ENCODE data around the gene GNPTG. TPM values are rescaled to one million over a fixed set of nuclear protein-coding genes. Genes with fewer than 3 reads are reported as not detected.
A peak's percentile ranks its signal among the peaks of the same experiment; 100 is the strongest.

Gene GNPTG
- total and polyA plus RNA-seq, 2 of the 13 experiments (the other 11 are each of a cell fraction or from before 2014, with no cell fraction given) = 22.7 to 71.1 TPM

- TF ChIP-seq, protein P1, sequence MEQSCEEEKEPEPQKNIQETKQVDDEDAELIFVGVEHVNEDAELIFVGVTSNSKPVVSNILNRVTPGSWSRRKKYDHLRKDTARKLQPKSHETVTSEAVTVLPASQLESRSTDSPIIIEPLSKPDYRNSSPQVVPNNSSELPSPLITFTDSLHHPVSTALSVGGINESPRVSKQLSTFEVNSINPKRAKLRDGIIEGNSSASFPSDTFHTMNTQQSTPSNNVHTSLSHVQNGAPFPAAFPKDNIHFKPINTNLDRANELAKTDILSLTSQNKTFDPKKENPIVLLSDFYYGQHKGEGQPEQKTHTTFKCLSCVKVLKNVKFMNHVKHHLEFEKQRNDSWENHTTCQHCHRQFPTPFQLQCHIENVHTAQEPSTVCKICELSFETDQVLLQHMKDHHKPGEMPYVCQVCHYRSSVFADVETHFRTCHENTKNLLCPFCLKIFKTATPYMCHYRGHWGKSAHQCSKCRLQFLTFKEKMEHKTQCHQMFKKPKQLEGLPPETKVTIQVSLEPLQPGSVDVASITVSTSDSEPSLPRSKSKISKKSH (CRISPR knock-in tag; IDR thresholded peaks at IDR 0.05; ENCODE audit: borderline replicate concordance) = 0 out of 2 replicates have a peak, but pooled peaks have one; percentile 30
- TF ChIP-seq ZNF543 (CRISPR knock-in tag; IDR thresholded peaks at IDR 0.05) = no peak
- no peak for TF ChIP-seq CENPX (CRISPR knock-in tag; IDR thresholded peaks at IDR 0.05)
- no peak for TF ChIP-seq TCF7L2 (IDR thresholded peaks at IDR 0.05; ENCODE audit: low read depth, low read length)
- no peak for TF ChIP-seq MYC (CRISPR knock-in tag; IDR thresholded peaks at IDR 0.05; ENCODE audit: borderline replicate concordance)
- no peak for TF ChIP-seq ZNF234 (CRISPR knock-in tag; conservative IDR thresholded peaks at IDR 0.05)
- no peak for TF ChIP-seq ZBTB7A (CRISPR knock-in tag; IDR thresholded peaks at IDR 0.05)
- TF ChIP-seq ZSCAN29 (CRISPR knock-in tag; conservative IDR thresholded peaks at IDR 0.05) = no peak
- TF ChIP-seq TAF1 (CRISPR knock-in tag; IDR thresholded peaks at IDR 0.05) = no peak
- no peak for TF ChIP-seq PTBP1 (IDR thresholded peaks at IDR 0.05; ENCODE audit: low read depth, low read length, poor library complexity, severe bottlenecking)
- TF ChIP-seq TBX2 (CRISPR knock-in tag; IDR thresholded peaks at IDR 0.05; ENCODE audit: borderline replicate concordance) = 0 out of 2 replicates have a peak, but pooled peaks have one; percentile 20
- TF ChIP-seq SCMH1 (CRISPR knock-in tag; IDR thresholded peaks at IDR 0.05; ENCODE audit: borderline replicate concordance) = no peak
- TF ChIP-seq ZNF737 (CRISPR knock-in tag; IDR thresholded peaks at IDR 0.05; ENCODE audit: borderline replicate concordance) = no peak
- TF ChIP-seq PPARG (CRISPR knock-in tag; conservative IDR thresholded peaks at IDR 0.05) = no peak
- no peak for TF ChIP-seq ZNF878 (CRISPR knock-in tag; IDR thresholded peaks at IDR 0.05)
- TF ChIP-seq ZNF296 (CRISPR knock-in tag; conservative IDR thresholded peaks at IDR 0.05) = no peak
- TF ChIP-seq FLYWCH1 (CRISPR knock-in tag; IDR thresholded peaks at IDR 0.05) = no peak
- TF ChIP-seq ZNF607 (CRISPR knock-in tag; IDR thresholded peaks at IDR 0.05; ENCODE audit: borderline replicate concordance) = no peak
- TF ChIP-seq THAP7 (CRISPR knock-in tag; IDR thresholded peaks at IDR 0.05) = no peak
- peak; percentile 47; the same call in 1 of the 2 replicates for TF ChIP-seq KDM2A (CRISPR knock-in tag; IDR thresholded peaks at IDR 0.05; ENCODE audit: borderline replicate concordance, low read depth)
- no peak for TF ChIP-seq SRF (IDR thresholded peaks at IDR 0.05; ENCODE audit: low read depth, low read length)
- TF ChIP-seq ZBTB2 (CRISPR knock-in tag; IDR thresholded peaks at IDR 0.05; ENCODE audit: low read depth) = no peak
- TF ChIP-seq, protein P2, sequence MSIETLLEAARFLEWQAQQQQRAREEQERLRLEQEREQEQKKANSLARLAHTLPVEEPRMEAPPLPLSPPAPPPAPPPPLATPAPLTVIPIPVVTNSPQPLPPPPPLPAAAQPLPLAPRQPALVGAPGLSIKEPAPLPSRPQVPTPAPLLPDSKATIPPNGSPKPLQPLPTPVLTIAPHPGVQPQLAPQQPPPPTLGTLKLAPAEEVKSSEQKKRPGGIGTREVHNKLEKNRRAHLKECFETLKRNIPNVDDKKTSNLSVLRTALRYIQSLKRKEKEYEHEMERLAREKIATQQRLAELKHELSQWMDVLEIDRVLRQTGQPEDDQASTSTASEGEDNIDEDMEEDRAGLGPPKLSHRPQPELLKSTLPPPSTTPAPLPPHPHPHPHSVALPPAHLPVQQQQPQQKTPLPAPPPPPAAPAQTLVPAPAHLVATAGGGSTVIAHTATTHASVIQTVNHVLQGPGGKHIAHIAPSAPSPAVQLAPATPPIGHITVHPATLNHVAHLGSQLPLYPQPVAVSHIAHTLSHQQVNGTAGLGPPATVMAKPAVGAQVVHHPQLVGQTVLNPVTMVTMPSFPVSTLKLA (IDR thresholded peaks at IDR 0.05) = no peak
- TF ChIP-seq ZNF576 (CRISPR knock-in tag; IDR thresholded peaks at IDR 0.05) = no peak
- no peak for TF ChIP-seq ETV5 (CRISPR knock-in tag; IDR thresholded peaks at IDR 0.05; ENCODE audit: borderline replicate concordance)
Observed at GRCh38 chr16:1363501-1364041, 11.8 kb downstream of the GNPTG start (continued).
